VCaP (cell line): ENCODE measurements around the gene RNH1.

Source experiments
- H3K27ac ChIP-seq: fragments of 450-650 bp; 2 replicates; pipeline ENCODE4 v1.5.1; 2017
- CTCF ChIP-seq: fragments of 450-650 bp; conservative IDR thresholded peaks from 2 replicates; pipeline ENCODE4 v1.5.1; 2017; ENCODE audit warnings: mild to moderate bottlenecking, moderate library complexity

RNH1 gene

DNA sequence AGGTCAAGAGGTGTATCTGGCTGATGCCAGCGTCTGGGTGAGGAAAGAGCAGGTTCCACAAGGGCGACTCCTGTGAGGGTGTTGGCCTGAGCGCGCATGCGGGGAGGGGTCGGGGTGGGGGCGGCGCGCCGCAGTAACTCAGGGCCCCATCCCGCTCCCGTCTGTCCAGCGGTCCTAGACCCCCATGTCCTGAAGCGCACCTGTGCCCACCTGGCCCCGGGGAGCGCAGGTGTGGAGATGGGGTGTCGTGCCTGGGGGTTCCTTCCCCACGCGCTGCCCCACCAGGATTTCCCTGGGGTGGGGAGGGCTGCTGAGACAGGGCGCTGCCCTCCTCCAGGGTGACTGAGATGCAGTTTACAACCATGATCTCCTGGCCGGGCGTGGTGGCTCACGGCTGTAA is 20.9 kb downstream of the RNH1 start:
- TF ChIP-seq CTCF, result no peak
- no peak overlapping the region for H3K27ac ChIP-seq

DNA sequence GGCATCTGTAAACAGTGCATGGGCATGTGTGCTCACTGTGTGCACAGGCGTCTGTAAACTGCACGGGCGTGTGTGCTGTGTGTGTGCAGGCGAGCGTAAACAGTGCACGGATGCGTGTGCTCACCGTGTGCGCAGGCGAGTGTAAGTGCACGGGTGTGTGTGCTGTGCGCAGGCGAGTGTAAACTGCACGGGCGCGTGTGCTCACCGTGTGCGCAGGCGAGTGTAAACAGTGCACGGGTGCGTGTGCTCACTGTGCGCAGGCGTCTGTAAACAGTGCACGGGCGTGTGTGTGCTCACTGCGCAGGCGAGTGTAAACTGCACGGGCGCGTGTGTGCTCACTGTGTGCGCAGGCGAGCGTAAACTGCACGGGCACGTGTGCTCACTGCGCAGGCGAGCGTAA is 22.4 kb downstream of the RNH1 start:
- no peak for TF ChIP-seq CTCF
- H3K27ac ChIP-seq, result peak overlapping the region; percentile 42

GRCh38 chr11:479311-479710 is 27.7 kb downstream of the RNH1 start:
- no peak overlapping the region for H3K27ac ChIP-seq
- no peak for TF ChIP-seq CTCF

DNA sequence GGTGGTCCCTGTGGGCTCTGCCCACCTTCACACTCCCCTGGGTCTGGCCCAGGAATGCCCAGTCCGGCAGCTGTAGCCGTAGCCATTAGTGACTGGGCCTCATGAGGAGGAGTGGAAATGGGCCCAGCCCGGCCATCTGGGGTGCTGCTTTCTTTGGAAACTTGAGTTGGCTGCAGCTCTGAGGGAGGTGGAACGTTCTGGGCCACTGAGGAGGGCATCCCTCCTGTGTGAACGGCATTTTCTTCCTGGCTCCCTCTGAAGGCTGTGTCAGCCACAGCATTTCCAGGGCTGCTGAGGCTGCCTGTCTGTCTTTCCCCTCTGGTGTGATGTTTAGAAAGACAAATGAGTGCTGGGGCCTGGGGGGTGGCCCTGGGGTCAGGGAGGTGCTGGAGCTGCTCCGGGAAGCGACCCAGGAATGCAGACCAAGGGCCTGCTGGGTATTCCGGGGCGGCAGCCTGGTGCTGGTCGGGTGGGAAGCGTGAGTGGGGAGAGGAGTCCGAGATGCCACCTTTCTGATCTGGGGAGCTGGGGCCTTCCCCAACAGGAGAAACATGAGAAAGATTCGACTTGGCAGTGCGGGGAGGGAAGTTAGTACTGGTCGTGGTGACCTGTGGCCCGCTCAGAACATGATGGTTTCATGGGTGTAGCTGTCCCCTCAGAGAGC is 29.9 kb downstream of the RNH1 start:
- H3K27ac ChIP-seq, result no peak overlapping the region
- no peak for TF ChIP-seq CTCF

GRCh38 chr11:476416-476815 is 30.6 kb downstream of the RNH1 start:
- no peak for TF ChIP-seq CTCF
- H3K27ac ChIP-seq, result no peak overlapping the region

DNA sequence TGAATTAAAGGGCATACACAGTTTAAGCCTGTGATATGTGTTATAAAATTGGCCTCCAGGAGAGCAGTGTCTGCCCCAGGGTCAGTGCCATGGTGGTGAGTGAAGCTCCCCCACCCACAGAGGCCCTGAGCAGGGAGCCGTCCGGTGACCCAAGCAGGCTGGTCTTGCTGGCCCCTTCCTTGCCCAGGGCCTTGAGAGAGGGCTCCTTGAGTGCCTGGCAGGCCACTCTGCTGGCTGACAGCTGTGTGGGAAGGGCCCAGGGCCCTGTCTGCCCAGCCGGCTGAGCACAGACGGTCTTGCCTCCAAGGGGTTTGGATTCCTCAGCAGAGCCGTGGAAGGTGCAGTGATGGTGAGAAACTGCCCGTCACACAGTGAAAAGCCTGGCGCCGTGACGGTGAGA is 31.1 kb downstream of the RNH1 start:
- no peak for TF ChIP-seq CTCF
- H3K27ac ChIP-seq, result no peak overlapping the region

DNA sequence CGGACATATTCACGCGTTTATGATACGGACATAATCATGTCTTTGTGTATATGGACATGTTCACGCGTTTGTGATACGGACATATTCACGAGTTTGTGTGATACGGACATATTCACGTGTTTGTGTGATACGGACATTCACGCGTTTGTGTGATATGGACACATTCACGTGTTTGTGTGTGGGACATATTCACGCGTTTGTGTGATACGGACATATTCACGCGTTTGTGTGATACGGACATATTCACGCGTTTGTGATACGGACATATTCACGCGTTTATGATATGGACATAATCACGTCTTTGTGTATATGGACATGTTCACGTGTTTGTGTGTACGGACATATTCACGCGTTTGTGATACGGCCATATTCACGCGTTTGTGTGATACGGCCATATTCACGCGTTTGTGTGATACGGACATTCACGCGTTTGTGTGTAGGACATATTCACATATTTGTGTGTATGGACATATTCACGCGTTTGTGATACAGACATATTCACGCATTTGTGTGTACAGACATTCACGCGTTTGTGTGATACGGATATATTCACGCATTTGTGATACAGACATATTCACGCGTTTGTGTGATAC is 32.0 kb downstream of the RNH1 start:
- no peak overlapping the region for H3K27ac ChIP-seq
- TF ChIP-seq CTCF, result no peak
